ENCODE results near the gene GRID1. TPM values are rescaled to one million over a fixed set of nuclear protein-coding genes. Genes with fewer than 3 reads are reported as not detected.

Gene GRID1
- total RNA-seq, 1 experiment from 2014 or later = 0.37 TPM

GRCh38 chr10:85950921-85951320 lies 415.7 kb downstream of the GRID1 start:
- H3K4me1 Mint-ChIP-seq = no peaks in the 10 kb centered on the region
- H3K9me3 Mint-ChIP-seq = no peaks in the 10 kb centered on the region
- ChIA-PET CTCF (no interaction called here), POLR2A (no interaction called here)
- no peaks in the 10 kb centered on the region for H3K36me3 Mint-ChIP-seq
- H3K27me3 Mint-ChIP-seq (ENCODE audit: low read depth) = no peaks in the 10 kb centered on the region
- H3K27ac Mint-ChIP-seq = no peak overlapping the region
- DNase-seq (ENCODE audit: low spot score) (no peak), ATAC-seq (no peak)
- H3K4me3 Mint-ChIP-seq = no peak overlapping the region
- no peak for TF ChIP-seq E2F4 (CRISPR knock-in tag; IDR thresholded peaks at IDR 0.05; ENCODE audit: borderline replicate concordance, low read depth)
- TF ChIP-seq ATF1 (CRISPR knock-in tag; IDR thresholded peaks at IDR 0.05) = no peak
- TF ChIP-seq CBFB (CRISPR knock-in tag; IDR thresholded peaks at IDR 0.05; ENCODE audit: low read depth) = no peak
- no peak for TF ChIP-seq IRF1 (CRISPR knock-in tag; IDR thresholded peaks at IDR 0.05)
- no peak for TF ChIP-seq ZMAT4 (CRISPR knock-in tag; IDR thresholded peaks at IDR 0.05)
- no peak for TF ChIP-seq ZBTB43 (CRISPR knock-in tag; IDR thresholded peaks at IDR 0.05)
- TF ChIP-seq ZNF416 (CRISPR knock-in tag; IDR thresholded peaks at IDR 0.05) = no peak
- TF ChIP-seq SMAD3 (CRISPR knock-in tag; IDR thresholded peaks at IDR 0.05; ENCODE audit: borderline replicate concordance) = no peak

DNA sequence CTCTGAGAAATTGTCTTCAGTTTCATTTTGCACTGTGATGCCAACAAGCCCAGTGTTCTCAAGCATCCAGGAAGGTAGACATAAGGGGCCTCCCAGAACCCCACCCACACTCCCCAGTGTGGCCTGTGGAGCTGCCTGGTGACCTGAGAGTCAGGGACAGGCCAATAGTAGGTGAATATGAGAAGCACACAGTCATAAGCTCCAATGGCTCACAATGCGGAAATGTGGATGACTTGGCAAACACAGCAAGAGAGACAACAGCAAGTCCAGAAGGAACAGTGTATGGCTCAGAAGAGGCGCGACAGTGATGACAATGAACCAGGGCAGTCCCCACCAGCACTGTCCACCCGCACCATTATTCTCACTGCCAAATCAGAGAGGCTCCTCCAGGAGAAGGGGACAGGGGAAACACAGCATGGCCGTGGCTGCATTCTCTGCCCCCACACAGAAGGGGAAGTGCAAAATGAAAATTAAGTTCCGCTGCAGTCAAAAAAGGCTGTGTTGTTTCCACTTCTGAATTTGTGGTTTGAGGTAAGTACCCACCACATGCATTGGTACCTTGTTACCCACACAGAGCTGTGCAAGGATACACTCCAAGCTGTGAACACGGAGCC lies 419.8 kb downstream of the GRID1 start:
- POLR2A ChIA-PET = no interaction called here
- ATAC-seq = no peak
- Mint-ChIP-seq H3K27me3 (ENCODE audit: low read depth) (no peaks in the 10 kb centered on the region), H3K4me3 (no peak overlapping the region), H3K9me3 (no peaks in the 10 kb centered on the region), H3K36me3 (no peaks in the 10 kb centered on the region), H3K27ac (no peak overlapping the region), H3K4me1 (no peaks in the 10 kb centered on the region)
- no peak for TF ChIP-seq NR1H2 (CRISPR knock-in tag; IDR thresholded peaks at IDR 0.05)
- TF ChIP-seq, protein P1, sequence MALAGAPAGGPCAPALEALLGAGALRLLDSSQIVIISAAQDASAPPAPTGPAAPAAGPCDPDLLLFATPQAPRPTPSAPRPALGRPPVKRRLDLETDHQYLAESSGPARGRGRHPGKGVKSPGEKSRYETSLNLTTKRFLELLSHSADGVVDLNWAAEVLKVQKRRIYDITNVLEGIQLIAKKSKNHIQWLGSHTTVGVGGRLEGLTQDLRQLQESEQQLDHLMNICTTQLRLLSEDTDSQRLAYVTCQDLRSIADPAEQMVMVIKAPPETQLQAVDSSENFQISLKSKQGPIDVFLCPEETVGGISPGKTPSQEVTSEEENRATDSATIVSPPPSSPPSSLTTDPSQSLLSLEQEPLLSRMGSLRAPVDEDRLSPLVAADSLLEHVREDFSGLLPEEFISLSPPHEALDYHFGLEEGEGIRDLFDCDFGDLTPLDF (CRISPR knock-in tag; IDR thresholded peaks at IDR 0.05) = no peak
- no peak for TF ChIP-seq E2F5 (CRISPR knock-in tag; IDR thresholded peaks at IDR 0.05)
- no peak for TF ChIP-seq JAZF1 (CRISPR knock-in tag; IDR thresholded peaks at IDR 0.05)
- TF ChIP-seq ZMAT4 (CRISPR knock-in tag; IDR thresholded peaks at IDR 0.05) = no peak
- no peak for TF ChIP-seq ZBTB43 (CRISPR knock-in tag; IDR thresholded peaks at IDR 0.05)
- TF ChIP-seq OVOL2 (CRISPR knock-in tag; IDR thresholded peaks at IDR 0.05; ENCODE audit: borderline replicate concordance) = no peak
- no peak for TF ChIP-seq IRF1 (CRISPR knock-in tag; IDR thresholded peaks at IDR 0.05)
- DNase-seq (ENCODE audit: low spot score) = no peak
- CTCF ChIA-PET = no interaction called here

Measured in WTC11 (cell line).